ENCODE measurements around the gene IFNK.
A peak's percentile ranks its signal among the peaks of the same experiment; 100 is the strongest.

IFNK gene

GRCh38 chr9:27487927-27488326, 36.2 kb upstream of the IFNK start:
- H3K27ac ChIP-seq (replicated peaks) = no peak overlapping the region
- no peak overlapping the region for H3K4me3 ChIP-seq (replicated peaks; ENCODE audit: insufficient read depth, low read length)
- no peaks in the 10 kb centered on the region for H3K27me3 ChIP-seq (ENCODE audit: insufficient read depth, poor library complexity, severe bottlenecking)
- no peak for DNase-seq (ENCODE audit: low read depth in 1 of 2, low spot score in 1 of 2)
- TF ChIP-seq REST (IDR thresholded peaks at IDR 0.05; ENCODE audit: insufficient replicate concordance, low read depth) = no peak

- no peak for DNase-seq (ENCODE audit: low read depth in 1 of 2, low spot score in 1 of 2)
- Histone ChIP-seq H3K27ac (replicated peaks) (no peak overlapping the region), H3K27me3 (ENCODE audit: insufficient read depth, poor library complexity, severe bottlenecking) (no peaks in the 10 kb centered on the region), H3K4me3 (replicated peaks; ENCODE audit: insufficient read depth, low read length) (no peak overlapping the region)
- no peak for TF ChIP-seq REST (IDR thresholded peaks at IDR 0.05; ENCODE audit: insufficient replicate concordance, low read depth)
- no peak for TF ChIP-seq SPI1 (IDR thresholded peaks at IDR 0.05; ENCODE audit: borderline replicate concordance, low read depth)
- no peak for TF ChIP-seq GABPA (IDR thresholded peaks at IDR 0.05; ENCODE audit: low read depth)
- no peak for TF ChIP-seq CTCF (IDR thresholded peaks at IDR 0.05; ENCODE audit: insufficient read depth, low read length)
- TF ChIP-seq POLR2AphosphoS5 (IDR thresholded peaks at IDR 0.05; ENCODE audit: low read depth) = no peak
Measured at GRCh38 chr9:27489087-27489876, 34.8 kb upstream of the IFNK start.

- Histone ChIP-seq H3K4me3 (replicated peaks; ENCODE audit: insufficient read depth, low read length) (no peak overlapping the region), H3K27me3 (ENCODE audit: insufficient read depth, poor library complexity, severe bottlenecking) (no peaks in the 10 kb centered on the region), H3K27ac (replicated peaks) (no peak overlapping the region)
- no peak for TF ChIP-seq POLR2AphosphoS5 (IDR thresholded peaks at IDR 0.05; ENCODE audit: low read depth)
- TF ChIP-seq REST (IDR thresholded peaks at IDR 0.05; ENCODE audit: insufficient replicate concordance, low read depth) = no peak
- TF ChIP-seq CTCF (IDR thresholded peaks at IDR 0.05; ENCODE audit: insufficient read depth, low read length) = no peak
- peak; percentile 40; the same call in 1 of the 2 replicates for TF ChIP-seq SPI1 (IDR thresholded peaks at IDR 0.05; ENCODE audit: borderline replicate concordance, low read depth)
- no peak for TF ChIP-seq GABPA (IDR thresholded peaks at IDR 0.05; ENCODE audit: low read depth)
- peak; percentile 2 to 7 for DNase-seq (ENCODE audit: low read depth in 1 of 2, low spot score in 1 of 2)
Measured at GRCh38 chr9:27491154-27491553, 32.9 kb upstream of the IFNK start.
